ENCODE measurements around the gene TAS1R2.
"Not testable (repeated sequence)": the region's sequence is repeated elsewhere in the genome, so short reads cannot be mapped to it uniquely, and the experiment has no call there.

The TAS1R2 gene

GRCh38 chr1:18883636-18884418 lies 24.4 kb upstream of the TAS1R2 start:
- no peak for FAIRE-seq

DNA sequence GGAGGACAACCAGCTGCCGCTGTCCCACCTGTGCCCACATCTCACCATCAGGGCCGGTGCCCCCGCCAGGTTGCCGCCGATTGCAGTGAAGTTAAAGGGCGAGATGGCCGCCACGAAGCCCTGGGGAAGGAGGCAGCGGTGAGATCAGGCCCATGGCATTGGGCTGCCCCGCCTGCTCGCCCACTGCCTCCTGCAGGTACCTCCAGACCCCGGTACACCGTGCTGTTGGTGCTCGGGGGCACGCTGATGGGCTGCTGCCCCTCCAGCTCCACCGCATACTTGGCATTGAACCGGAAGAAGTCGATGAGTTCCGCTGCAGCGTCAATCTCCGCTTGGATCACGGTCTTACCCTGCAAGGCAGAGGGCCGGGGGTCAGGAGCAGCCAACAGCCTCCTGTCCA lies 23.6 kb upstream of the TAS1R2 start:
- no peak for FAIRE-seq

DNA sequence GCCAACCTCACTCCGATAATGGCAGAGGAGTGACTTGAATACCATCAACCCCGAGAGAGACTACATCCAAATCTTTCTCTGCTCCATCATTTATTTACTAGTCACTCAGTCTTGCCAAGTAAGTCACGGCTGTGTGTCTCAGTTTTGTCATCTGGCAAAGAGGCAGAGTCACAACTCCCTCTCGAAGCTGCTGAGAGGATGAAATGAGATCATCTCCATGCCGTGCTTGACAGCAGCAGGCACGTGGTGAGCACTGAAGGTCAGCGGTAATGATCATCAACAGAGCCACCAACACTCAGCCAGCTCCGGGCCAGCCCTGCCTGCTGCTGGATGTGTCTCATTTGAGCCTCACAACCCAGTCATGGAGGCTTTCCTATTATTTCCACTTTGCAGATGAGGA lies 23.0 kb upstream of the TAS1R2 start:
- no peak for FAIRE-seq

- FAIRE-seq = no peak
These were observed 22.4 kb upstream of the TAS1R2 start for GRCh38 chr1:18881642-18882431.

- no peak for FAIRE-seq
These were observed 21.7 kb upstream of the TAS1R2 start for GRCh38 chr1:18881164-18881563.

DNA sequence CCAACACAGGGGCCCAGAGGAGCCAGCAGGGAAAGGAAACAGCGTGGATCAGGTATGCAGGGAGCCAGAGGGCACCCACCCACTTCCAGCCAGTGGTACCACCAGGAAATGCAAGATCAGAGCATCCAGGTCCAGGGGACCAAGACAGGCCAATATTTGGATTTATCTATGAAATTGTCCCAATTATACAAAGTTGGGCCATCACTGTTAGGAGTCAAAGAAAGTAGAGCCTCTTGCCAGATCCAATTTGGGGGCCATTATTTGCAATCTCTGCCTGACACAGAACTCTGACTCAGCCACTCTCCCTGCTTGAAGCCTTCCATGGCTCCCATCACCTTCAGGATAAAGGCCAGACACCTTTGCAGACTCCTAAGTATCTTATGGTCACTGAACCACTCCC lies 21.1 kb upstream of the TAS1R2 start:
- FAIRE-seq = no peak

- no peak for FAIRE-seq
These were observed 20.4 kb upstream of the TAS1R2 start for GRCh38 chr1:18879791-18880309.

DNA sequence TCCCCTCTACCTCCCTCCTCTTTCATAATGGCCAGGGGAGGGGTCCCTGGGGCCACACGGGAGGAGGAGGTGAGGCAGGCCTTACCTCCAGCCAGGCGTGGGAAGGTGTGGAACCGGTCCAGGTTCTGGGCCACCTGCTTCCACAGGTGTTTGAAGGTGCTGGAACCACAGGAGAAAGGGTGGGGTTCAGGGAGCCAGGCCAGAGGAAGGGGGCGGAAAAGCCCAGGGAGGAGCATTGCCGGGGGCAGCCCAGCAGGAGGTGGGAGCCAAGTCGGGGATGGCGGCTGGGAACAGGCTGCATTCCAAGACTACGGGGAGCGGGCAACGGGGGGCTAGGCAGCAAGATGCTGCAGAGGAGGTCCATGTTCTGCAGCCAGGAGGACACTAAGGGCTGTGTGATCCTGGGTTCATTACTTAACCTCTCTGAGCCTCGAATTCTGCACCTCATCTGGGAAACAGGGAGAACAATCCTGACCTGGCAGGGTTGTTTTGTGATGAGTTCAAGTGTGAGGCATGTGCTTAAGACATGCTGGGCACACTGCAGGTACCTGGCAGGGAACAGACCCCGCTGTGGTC lies 19.8 kb upstream of the TAS1R2 start:
- FAIRE-seq = no peak

GRCh38 chr1:18878538-18879214 lies 19.2 kb upstream of the TAS1R2 start:
- FAIRE-seq = no peak

- FAIRE-seq = no peak
These were observed 17.8 kb upstream of the TAS1R2 start for GRCh38 chr1:18877282-18877681.

- FAIRE-seq = no peak
These were observed 16.8 kb upstream of the TAS1R2 start for GRCh38 chr1:18876210-18876609.

GRCh38 chr1:18875796-18876128 lies 16.3 kb upstream of the TAS1R2 start:
- no peak for FAIRE-seq

- FAIRE-seq = no peak
These were observed 15.8 kb upstream of the TAS1R2 start for GRCh38 chr1:18875107-18875795.

GRCh38 chr1:18874600-18874999 lies 15.1 kb upstream of the TAS1R2 start:
- FAIRE-seq = no peak

DNA sequence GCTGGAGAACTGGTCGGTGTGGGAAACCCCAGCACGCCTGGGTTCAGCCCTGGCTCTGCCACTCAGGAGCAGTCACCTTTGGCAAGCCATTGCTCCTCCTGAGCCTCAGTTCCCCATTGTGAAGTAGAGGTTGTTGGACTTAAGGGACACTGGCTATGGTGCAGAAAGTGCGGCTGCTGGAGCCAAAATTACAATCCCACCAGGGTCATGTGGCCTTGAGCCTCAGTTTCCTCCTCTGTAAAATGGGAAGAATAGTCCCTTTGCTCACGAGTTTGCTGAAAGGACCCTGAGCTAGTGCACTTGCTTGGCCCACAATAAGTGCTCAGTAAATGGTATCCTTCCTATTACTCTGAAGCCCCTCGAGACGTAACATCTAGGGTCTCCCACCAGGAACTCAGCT lies 14.6 kb upstream of the TAS1R2 start:
- FAIRE-seq = no peak

DNA sequence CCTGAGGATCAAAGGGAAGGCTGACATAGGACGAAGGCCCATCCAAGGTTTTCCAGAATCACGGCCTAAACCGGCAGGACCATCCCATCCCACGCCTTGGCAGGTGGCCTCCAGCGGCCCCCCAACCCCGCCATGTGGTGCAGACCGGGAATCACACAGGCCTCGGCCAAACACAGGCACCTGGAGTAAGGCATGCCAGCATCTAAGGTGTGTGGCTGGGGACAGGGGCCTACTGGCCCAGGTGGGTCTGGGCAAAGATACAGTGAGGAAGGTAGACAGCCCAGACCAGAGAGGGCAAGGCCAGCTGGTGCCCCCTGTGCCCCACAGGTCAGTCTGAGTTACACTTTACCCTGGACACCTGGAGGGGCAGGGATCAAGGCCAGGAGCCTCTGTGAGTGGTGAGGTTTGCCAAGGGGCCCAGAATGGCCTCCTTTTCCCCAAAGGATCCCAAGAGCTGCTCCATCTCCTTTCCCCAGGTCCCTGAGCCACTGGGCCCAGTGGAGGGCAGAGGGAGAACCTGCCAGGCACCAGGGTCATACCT lies 12.7 kb upstream of the TAS1R2 start:
- FAIRE-seq = no peak

- no peak for FAIRE-seq
These were observed 12.1 kb upstream of the TAS1R2 start for GRCh38 chr1:18871401-18872070.

DNA sequence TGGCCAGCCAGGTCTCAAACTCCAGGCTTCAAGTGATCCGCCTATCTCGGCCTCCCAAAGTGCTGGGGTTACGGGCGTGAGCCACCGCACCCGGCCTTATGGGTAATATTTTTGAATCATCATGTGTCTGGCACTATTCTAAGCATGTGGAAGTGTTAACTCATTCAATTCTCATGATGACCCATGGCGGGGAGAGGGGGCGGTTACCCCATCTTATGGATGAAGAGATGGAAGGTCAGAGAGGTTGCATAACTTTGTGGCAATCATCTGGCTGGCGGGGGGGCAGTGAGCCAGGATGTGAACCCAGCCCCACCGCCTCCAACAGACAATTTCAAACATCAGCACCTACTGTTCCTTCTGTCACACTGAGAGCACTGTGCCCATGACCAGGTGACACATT lies 11.5 kb upstream of the TAS1R2 start:
- no peak for FAIRE-seq

- not testable (repeated sequence) for FAIRE-seq
These were observed 11.1 kb upstream of the TAS1R2 start for GRCh38 chr1:18870595-18870865.

- no peak for FAIRE-seq
These were observed 10.6 kb upstream of the TAS1R2 start for GRCh38 chr1:18869847-18870594.

DNA sequence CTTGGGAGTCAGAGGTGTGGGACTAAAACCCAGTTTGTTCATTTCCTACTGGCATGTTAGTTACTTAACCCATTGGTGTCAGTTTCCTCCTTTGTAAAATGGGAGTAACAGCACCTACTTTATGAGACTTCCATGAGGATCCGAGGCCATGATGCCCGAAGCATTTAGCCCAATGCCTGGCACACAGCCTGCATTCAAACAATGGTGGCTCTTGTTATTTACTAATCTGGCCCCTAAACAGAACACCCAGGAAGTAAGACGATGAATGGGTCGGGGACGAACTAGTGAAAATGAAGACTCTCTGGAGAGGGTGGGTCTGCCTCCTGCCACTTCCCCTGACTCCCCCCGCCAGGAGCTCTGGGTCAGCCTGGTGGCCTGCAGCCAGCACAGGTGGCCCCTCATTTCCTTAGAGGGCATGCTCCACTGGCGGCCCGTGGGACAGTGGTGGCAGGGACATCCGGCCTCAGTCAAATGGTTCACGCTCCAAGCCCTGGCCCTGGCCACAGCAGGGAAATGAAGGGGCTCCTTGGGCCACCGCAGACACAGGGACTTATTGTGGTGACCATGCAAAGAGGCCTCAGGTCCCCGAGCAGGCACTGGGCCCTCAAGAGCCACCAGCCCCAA lies 9.5 kb upstream of the TAS1R2 start:
- FAIRE-seq = no peak
